ENCODE data around the gene PNMA8A. TPM values are rescaled to one million over a fixed set of nuclear protein-coding genes. Genes with fewer than 3 reads are reported as not detected.
A peak's percentile ranks its signal among the peaks of the same experiment; 100 is the strongest.
"Not testable (repeated sequence)": the region's sequence is repeated elsewhere in the genome, so short reads cannot be mapped to it uniquely, and the experiment has no call there.

PNMA8A gene
- total RNA-seq, 4 donors from 2014 or later = 0.28 TPM; not detected in 3

DNA sequence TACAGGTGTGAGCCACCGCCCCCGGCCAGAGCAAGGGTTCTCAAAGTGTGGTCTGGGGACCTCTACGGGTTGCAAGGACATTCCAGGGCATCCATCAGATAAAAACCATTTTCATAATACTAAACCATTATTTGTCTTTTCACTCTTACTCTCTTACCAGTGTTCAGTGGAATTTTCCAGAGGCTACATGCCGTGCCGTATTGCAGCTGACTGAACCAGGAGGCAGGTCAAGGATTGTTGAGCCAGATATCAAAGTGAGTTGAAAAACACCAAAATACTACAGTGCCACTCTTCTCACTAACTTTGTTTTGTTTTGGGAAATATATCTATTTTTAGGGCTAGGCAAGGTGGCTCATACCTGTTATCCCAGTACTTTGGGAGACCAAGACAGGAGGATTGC lies 31.5 kb upstream of the PNMA8A start:
- Histone ChIP-seq H3K9me3 (no peaks in the 10 kb centered on the region), H3K27ac (no peak overlapping the region), H3K36me3 (no peaks in the 10 kb centered on the region), H3K4me3 (no peak overlapping the region), H3K4me1 (no peaks in the 10 kb centered on the region), H3K27me3 (no peaks in the 10 kb centered on the region)
- TF ChIP-seq POLR2A (IDR thresholded peaks at IDR 0.05) = no peak
- TF ChIP-seq, protein P1, sequence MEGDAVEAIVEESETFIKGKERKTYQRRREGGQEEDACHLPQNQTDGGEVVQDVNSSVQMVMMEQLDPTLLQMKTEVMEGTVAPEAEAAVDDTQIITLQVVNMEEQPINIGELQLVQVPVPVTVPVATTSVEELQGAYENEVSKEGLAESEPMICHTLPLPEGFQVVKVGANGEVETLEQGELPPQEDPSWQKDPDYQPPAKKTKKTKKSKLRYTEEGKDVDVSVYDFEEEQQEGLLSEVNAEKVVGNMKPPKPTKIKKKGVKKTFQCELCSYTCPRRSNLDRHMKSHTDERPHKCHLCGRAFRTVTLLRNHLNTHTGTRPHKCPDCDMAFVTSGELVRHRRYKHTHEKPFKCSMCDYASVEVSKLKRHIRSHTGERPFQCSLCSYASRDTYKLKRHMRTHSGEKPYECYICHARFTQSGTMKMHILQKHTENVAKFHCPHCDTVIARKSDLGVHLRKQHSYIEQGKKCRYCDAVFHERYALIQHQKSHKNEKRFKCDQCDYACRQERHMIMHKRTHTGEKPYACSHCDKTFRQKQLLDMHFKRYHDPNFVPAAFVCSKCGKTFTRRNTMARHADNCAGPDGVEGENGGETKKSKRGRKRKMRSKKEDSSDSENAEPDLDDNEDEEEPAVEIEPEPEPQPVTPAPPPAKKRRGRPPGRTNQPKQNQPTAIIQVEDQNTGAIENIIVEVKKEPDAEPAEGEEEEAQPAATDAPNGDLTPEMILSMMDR (IDR thresholded peaks at IDR 0.05) = no peak
- no peak for DNase-seq

DNA sequence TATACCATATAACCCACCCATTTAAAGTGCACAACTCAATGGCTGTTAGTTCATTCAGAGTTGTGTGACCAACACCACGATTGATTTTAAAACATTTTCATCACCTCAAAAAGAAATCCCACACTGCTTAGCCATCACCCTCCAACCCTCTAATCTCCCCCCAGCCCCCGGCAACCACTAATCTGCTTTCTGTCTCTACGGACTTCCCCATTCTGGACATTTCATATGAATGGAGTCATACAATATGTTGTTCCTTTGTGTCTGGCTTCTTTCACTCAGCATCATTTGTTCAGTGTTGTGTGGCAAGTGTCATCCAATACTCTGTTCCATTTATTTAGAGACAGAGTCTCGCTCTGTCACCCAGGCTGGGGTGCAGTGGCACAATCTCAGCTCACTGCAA lies 28.3 kb upstream of the PNMA8A start:
- no peak overlapping the region for H3K4me3 ChIP-seq
- no peaks in the 10 kb centered on the region for H3K36me3 ChIP-seq
- no peaks in the 10 kb centered on the region for H3K9me3 ChIP-seq
- TF ChIP-seq POLR2A (IDR thresholded peaks at IDR 0.05) = no peak
- TF ChIP-seq, protein P1 (IDR thresholded peaks at IDR 0.05) = no peak
- DNase-seq = no peak
- H3K27ac ChIP-seq = no peak overlapping the region
- no peaks in the 10 kb centered on the region for H3K27me3 ChIP-seq
- H3K4me1 ChIP-seq = peaks cover 0 to 9% (median 0%) of the 10 kb centered on the region in 4 donors

DNA sequence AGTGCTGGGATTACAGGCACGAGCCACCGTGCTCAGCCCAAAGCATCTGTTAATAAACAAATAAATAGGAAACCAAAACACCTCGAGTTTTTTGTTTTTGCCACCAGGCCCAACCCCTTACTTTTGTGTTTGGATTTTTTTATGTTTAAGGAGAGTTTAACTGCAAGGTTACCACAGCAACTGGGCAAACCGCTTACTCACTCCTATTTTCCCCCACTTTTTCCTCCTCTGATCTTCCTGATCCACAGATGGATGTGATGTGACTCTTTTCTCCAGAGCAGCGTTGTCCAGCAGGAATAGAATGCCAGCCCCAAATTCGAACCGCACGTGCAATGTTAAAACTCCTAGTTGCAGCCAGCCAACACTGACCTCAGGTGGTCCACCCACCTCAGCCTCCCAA lies 26.4 kb upstream of the PNMA8A start:
- Histone ChIP-seq H3K4me1 (peaks cover 0 to 23% (median 4%) of the 10 kb centered on the region in 4 donors), H3K27me3 (peaks cover 0 to 4% of the 10 kb centered on the region in 2 donors)

DNA sequence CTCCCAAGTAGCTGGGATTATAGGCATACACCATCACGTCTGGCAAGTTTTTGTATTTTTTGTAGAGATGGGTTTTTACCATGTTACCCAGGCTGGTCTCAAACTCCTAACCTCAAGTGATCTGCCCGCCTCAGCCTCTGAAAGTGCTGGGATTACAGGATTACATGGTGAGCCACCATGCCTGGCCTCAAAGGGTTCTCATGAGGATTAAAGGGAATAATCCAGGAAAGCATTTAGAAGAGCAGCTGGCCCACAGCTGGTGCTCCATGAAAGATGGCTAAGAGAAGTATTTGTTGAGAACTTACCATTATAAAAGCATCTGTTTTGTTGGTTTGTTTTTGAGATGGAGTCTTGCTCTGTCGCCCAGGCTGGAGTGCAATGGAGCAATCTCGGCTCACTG lies 25.5 kb upstream of the PNMA8A start:
- H3K36me3 ChIP-seq, H3K27me3 ChIP-seq, H3K9me3 ChIP-seq, H3K4me3 ChIP-seq, DNase-seq, H3K27ac ChIP-seq: not testable (repeated sequence)
- H3K4me1 ChIP-seq = peaks cover 0 to 23% (median 4%) of the 10 kb centered on the region in 4 donors

More for the DNA sequence above, 26.4 kb upstream of the PNMA8A start:
- TF ChIP-seq, protein P1 (IDR thresholded peaks at IDR 0.05) = no peak
- no peak for TF ChIP-seq POLR2A (IDR thresholded peaks at IDR 0.05)
- no peak for DNase-seq
- Histone ChIP-seq H3K36me3 (no peaks in the 10 kb centered on the region), H3K4me3 (no peak overlapping the region), H3K9me3 (no peaks in the 10 kb centered on the region), H3K27ac (no peak overlapping the region)

DNA sequence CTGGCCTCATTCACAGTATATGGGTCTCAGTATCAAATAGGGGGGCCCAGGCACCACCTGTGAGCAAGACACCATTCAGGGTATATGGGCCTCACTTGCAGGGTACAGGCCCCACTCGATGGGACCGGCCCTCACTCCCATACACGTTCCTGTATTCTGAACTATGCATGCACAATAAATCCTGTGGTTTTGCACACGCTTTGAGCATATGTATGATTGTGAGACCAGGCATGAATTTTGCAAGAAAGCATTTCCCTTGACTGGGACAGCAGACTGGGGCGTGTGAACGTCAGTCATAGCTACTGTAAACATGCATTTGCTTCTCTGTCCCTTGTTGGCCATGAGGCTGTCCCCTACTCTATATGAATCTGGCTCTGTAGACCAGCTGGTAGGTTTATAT lies 24.9 kb upstream of the PNMA8A start:
- no peaks in the 10 kb centered on the region for H3K9me3 ChIP-seq
- H3K4me3 ChIP-seq = no peak overlapping the region
- H3K27ac ChIP-seq = no peak overlapping the region
- H3K4me1 ChIP-seq = peaks cover 0 to 23% (median 4%) of the 10 kb centered on the region in 4 donors
- TF ChIP-seq, protein P1 (IDR thresholded peaks at IDR 0.05) = no peak
- TF ChIP-seq POLR2A (IDR thresholded peaks at IDR 0.05) = no peak
- H3K27me3 ChIP-seq = peaks cover 0 to 4% of the 10 kb centered on the region in 2 donors
- DNase-seq = no peak
- no peaks in the 10 kb centered on the region for H3K36me3 ChIP-seq

DNA sequence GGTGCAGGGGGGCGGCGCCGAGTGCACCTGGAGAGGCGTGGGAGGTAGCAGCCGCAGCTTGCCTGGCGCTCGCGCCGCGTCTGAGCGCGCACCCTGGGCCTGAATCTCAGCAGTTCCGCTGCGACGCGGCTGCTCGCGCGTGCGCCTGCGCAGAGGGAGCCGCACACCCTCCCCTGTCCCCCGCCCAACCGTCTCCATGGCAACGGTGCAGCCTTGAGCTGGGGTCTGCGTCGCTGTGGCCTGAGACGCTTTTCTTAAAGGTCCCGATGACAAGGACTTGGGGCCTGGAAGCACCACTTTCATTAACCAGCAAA lies 24.4 kb upstream of the PNMA8A start, which contains the start of gene PNMA8B:
Gene PNMA8B, minus strand, starts transcription at position 82 of the 314 bp plus-strand sequence. CDS start 402 bp downstream, outside the sequence.
- no peaks in the 10 kb centered on the region for H3K9me3 ChIP-seq
- no peak within 1 kb of the TSS for H3K27ac ChIP-seq
- H3K4me1 ChIP-seq = peaks cover 0 to 23% (median 4%) of the 10 kb centered on the region in 4 donors
- DNase-seq = peak in 1 of 3 donors; percentile 48
- peak within 1 kb of the TSS in 2 of 4 donors; percentile 29 to 38 for H3K4me3 ChIP-seq
- TF ChIP-seq, protein P1 (IDR thresholded peaks at IDR 0.05) = no peak
- TF ChIP-seq POLR2A (IDR thresholded peaks at IDR 0.05) = no peak
- no peaks in the 10 kb centered on the region for H3K36me3 ChIP-seq
- H3K27me3 ChIP-seq = peaks cover 0 to 4% of the 10 kb centered on the region in 2 donors

Measured in Peyer's patch (tissue), 4 donors.